Measurements from ENCODE around the gene MAF. TPM values are rescaled to one million over a fixed set of nuclear protein-coding genes. Genes with fewer than 3 reads are reported as not detected.

The MAF gene
- total and polyA plus RNA-seq, 9 donors = 41.1 to 196 (median 75.2) TPM

GRCh38 chr16:79597277-79598062, 3.1 kb downstream of the MAF start:
- no peaks in the 10 kb centered on the region for H3K27me3 ChIP-seq
- no peaks in the 10 kb centered on the region for H3K36me3 ChIP-seq
- intact Hi-C loops (cut with DNase I) = loop anchor here in 2 of 4 donors (10.0 kb wide), 2 partner anchors 183 to 1093 kb away; no protein-coding TSS in a partner anchor
- DNase-seq = no peak
- no peak for TF ChIP-seq EP300 (IDR thresholded peaks at IDR 0.05)
- TF ChIP-seq CTCF (IDR thresholded peaks at IDR 0.05) = no peak
- TF ChIP-seq POLR2A (IDR thresholded peaks at IDR 0.05) = no peak
- no peaks in the 10 kb centered on the region for H3K9me3 ChIP-seq
- WGBS, 3 donors = 3 to 8% (median 4%) methylated on average over 5 of the region's 5 CpGs
- peak overlapping the region in 1 of 2 donors; percentile 82 for H3K27ac ChIP-seq
- H3K4me3 ChIP-seq = peak overlapping the region; percentile 73
- peaks cover 4% of the 10 kb centered on the region for H3K4me1 ChIP-seq (ENCODE audit: insufficient read depth)

- H3K4me3 ChIP-seq = peak overlapping the region; percentile 73
- no peaks in the 10 kb centered on the region for H3K27me3 ChIP-seq
- H3K4me1 ChIP-seq (ENCODE audit: insufficient read depth) = peaks cover 4% of the 10 kb centered on the region
- no peaks in the 10 kb centered on the region for H3K9me3 ChIP-seq
- 21 to 46% (median 25%) methylated on average over 7 of the region's 7 CpGs for WGBS, 3 donors
- peak overlapping the region; percentile 46 to 79 for H3K27ac ChIP-seq
- DNase-seq = no peak
- intact Hi-C loops (cut with DNase I) = loop anchor here in 2 of 4 donors (10.0 kb wide), 2 partner anchors 181 to 1091 kb away; no protein-coding TSS in a partner anchor
- no peak for TF ChIP-seq POLR2A (IDR thresholded peaks at IDR 0.05)
- no peak for TF ChIP-seq EP300 (IDR thresholded peaks at IDR 0.05)
- no peak for TF ChIP-seq CTCF (IDR thresholded peaks at IDR 0.05)
- no peaks in the 10 kb centered on the region for H3K36me3 ChIP-seq
Measured at GRCh38 chr16:79595931-79596450, 4.5 kb downstream of the MAF start.

GRCh38 chr16:79595231-79595641, 5.3 kb downstream of the MAF start:
- TF ChIP-seq EP300 (IDR thresholded peaks at IDR 0.05) = no peak
- TF ChIP-seq CTCF (IDR thresholded peaks at IDR 0.05) = no peak
- no peak for TF ChIP-seq POLR2A (IDR thresholded peaks at IDR 0.05)
- Histone ChIP-seq H3K4me3 (peak overlapping the region; percentile 73), H3K36me3 (no peaks in the 10 kb centered on the region), H3K9me3 (no peaks in the 10 kb centered on the region), H3K27me3 (no peaks in the 10 kb centered on the region), H3K27ac (peak overlapping the region in 1 of 2 donors; percentile 79), H3K4me1 (ENCODE audit: insufficient read depth) (peaks cover 4% of the 10 kb centered on the region)
- intact Hi-C loops (cut with DNase I) = loop anchor here in 2 of 4 donors (10.0 kb wide), 2 partner anchors 180 to 1090 kb away; no protein-coding TSS in a partner anchor
- WGBS, 3 donors = 2 to 8% (median 3%) methylated on average over 5 of the region's 5 CpGs
- DNase-seq = no peak

- WGBS, 3 donors = 49 to 71% (median 64%) methylated on average over 8 of the region's 8 CpGs
- no peaks in the 10 kb centered on the region for H3K36me3 ChIP-seq
- H3K4me1 ChIP-seq (ENCODE audit: insufficient read depth) = peaks cover 4% of the 10 kb centered on the region
- H3K4me3 ChIP-seq = no peak overlapping the region
- no peak for DNase-seq
- no peaks in the 10 kb centered on the region for H3K27me3 ChIP-seq
- peak overlapping the region in 1 of 2 donors; percentile 79 for H3K27ac ChIP-seq
- no peaks in the 10 kb centered on the region for H3K9me3 ChIP-seq
- no peak for TF ChIP-seq CTCF (IDR thresholded peaks at IDR 0.05)
- TF ChIP-seq POLR2A (IDR thresholded peaks at IDR 0.05) = no peak
- no peak for TF ChIP-seq EP300 (IDR thresholded peaks at IDR 0.05)
- intact Hi-C loops (cut with DNase I) = loop anchor here in 2 of 4 donors (10.0 kb wide), 2 partner anchors 179 to 1089 kb away; no protein-coding TSS in a partner anchor
Measured at GRCh38 chr16:79593754-79594153, 6.8 kb downstream of the MAF start.
